ENCODE data around the gene UPF3A.

Gene UPF3A

DNA sequence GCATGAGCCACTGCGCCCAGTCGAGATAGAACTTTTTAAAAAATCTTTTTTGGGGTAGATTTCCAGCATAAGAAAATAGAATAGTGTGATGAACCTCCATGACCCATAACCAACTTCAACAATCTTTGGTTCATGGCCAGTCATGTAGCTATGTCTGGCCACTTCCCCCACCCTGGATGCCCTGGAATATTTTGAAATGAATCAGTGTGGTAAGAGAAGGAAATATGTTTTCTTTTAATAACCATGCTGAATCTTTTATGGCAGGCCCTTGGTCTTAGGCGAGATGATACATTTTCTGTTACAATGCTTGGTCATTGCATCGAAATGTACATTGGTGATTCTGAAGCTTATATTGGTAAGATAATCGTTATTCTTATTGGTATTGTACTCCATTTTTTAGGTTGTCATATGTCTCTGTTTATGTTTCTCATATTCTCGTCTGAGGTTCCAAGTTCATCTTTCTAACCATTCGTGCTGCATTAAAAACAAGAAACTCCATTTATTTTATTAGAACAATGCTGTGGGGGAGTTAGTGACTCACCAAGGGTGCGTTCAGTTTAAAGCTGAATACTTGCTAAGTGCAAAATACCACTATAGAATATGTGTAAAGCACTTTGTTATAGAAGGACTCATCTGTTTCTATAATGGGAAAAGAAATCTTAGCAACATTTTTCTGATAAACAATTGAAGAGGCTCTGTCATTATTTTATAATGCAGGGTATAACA lies 16.4 kb upstream of the UPF3A start:
- no peak for DNase-seq (ENCODE audit: low read depth)

DNA sequence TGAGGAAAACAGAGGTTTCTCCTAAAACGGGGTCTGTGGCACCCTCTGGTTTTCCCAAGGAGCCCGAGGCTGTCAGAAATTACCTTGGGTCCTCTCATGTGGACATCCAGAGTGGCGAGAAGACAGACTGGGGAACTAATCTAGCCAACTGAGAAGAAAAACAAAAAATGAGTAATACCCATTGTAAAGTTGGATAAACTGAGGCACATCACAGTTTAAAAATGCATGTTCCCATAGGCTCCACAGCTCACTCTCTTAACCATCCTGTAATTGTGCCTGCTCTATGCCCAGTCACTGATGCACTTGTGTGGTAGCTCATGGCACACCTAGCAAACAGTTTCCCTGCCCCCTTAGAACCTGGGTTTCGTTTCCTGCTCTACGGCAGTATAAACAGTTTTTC lies 15.2 kb upstream of the UPF3A start:
- no peak for DNase-seq (ENCODE audit: low read depth)

DNA sequence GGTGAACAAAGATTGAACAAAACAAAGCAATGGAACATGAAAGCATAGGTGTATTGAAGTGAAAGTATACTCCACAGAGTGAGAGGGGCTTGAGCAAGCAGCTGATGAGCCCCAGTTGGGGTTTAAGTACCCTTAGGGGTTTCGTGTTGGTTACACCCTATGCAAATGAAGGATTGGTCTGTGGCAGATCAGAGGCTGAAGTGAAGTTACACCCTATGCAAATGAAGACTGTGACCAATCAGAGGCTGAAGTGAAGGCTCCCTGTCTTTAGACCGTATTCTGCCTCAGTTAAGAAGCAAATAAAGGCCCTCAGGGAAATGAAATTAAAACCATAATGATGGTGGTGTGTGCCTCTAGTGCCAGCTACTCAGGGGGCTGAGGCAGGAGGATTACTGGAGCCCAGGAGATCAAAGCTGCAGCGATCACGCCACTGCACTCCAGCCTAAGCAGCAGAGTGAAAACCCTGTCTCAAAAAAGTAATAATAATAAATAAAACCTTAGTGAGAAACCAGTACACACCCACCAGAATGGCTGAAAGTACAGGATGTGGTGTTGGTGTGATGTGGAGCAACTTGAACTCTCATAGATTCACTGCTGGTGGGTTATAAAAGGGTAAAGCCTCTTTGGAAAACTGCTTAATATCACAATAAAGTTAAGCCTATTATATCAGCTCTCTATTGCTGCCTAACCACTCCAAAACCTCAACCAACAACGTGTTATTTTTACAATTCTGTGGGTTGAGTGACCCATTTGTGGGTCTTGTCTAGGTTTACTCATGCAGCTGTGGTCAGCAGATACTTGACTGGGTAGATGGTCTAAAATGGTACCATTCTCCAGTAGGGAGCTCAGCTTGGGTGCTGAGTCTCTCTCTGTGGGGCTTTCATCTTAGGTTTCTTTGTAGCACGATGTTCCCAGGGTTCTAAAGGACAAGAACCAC lies 12.8 kb upstream of the UPF3A start:
- DNase-seq (ENCODE audit: low read depth), result no peak

DNA sequence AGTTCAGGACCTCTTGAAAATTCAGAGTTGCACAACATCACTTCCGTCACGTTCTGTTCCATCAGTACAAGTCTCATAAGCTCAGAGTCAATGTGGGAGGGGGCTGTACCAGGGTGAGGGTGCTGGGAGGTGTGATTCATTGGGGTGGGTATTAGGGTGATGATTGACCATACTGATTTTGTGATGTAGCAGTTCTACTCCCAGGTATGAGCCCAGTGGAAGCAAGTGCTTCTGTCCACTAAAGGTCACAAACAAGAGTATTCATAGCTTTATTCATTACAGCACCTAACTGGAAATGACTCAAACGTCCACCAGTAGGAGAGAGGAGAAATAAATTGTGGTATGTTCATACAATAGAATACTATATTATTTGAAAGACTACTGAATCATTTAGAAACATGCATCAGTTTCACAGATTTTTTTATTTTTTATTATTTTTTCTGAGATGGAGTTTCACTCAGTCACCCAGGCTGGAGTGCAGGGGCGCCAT lies 12.1 kb upstream of the UPF3A start:
- DNase-seq (ENCODE audit: low read depth), result no peak

DNA sequence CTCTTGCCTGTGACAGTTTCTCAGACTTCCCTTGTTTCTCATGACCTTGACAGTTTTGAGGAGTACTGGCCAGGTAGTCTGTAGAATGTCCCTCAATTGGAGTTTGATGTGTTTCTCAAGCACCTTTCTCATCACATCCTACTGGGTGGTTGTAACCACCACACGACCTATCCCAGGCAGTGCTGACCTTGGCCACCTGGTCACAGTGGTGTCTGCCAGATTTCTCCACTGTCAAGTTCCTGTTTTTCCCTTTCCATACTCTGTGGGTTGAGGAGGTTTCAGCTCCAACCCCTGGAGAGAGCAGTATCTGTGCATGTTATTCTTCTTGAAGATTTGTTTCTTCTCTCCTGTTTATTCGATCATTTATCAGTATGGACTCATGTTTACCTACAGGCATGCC lies 8.4 kb upstream of the UPF3A start:
- DNase-seq (ENCODE audit: low read depth), result no peak

DNA sequence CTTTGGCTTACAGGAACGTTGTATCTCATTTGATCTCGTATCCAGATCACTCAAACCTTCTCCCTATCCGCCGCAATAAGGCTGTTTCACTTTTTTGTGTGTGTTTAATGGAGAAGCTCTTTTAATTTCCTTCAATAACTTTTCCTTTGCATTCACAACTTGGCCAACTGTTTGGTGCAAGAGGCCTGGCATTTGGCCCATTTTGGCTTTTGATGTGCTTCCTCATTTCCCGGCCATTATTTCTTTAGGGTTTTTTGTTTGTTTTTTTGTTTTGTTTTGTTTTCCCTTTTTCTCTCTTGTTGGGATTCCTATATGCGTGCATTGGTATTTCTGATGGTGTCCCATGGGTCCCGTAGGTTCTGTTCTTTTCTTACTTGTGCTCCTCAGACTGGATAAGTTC lies 6.1 kb upstream of the UPF3A start:
- no peak for DNase-seq (ENCODE audit: low read depth)

DNA sequence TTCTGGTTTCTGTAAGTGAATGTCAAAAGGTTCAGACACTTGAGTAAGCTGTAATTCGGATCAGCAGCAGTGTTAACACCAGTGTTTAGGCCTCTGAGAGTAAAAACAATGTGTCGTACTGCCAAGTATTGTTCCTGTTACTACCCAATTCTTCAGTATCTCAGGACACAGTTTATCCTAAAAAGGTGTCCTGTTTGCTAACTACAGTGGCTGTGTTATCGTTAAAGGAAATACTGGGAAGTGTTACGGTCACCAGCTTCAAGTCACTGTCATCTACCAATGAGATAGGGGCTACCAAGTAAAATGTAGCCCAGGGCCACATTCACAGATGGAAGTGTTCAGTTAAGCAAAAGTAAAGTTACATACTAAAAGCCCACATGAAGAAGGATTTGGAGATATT lies 2.3 kb upstream of the UPF3A start:
- no peak for DNase-seq (ENCODE audit: low read depth)

DNA sequence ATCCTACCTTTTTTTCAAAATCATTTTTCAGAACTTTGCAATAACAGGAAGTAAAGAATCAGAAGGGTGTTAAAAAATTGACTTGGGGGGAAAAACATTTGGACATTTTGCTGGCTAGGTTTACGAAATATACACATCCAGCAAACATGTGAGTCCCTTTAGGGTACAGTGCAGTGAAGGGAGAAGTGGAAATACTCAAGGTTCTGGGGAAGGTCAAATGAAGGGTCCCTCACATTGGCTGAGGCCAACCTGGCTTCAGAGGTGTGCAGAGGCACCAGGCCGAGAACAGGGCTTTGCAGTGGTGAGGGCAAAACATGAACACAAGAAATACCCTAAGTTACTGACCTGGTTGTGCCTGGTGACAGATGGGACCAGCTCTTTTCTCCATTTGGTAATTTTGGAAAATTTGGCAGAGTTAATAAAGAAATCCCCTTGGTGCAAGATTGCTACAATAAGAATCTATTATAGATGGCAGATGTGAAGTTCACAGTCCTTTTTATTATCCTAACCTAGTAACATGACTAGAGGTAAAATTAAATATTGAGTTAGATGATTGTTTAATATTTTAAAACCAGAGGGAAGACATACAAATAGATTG lies 1.5 kb upstream of the UPF3A start:
- DNase-seq (ENCODE audit: low read depth), result no peak

DNA sequence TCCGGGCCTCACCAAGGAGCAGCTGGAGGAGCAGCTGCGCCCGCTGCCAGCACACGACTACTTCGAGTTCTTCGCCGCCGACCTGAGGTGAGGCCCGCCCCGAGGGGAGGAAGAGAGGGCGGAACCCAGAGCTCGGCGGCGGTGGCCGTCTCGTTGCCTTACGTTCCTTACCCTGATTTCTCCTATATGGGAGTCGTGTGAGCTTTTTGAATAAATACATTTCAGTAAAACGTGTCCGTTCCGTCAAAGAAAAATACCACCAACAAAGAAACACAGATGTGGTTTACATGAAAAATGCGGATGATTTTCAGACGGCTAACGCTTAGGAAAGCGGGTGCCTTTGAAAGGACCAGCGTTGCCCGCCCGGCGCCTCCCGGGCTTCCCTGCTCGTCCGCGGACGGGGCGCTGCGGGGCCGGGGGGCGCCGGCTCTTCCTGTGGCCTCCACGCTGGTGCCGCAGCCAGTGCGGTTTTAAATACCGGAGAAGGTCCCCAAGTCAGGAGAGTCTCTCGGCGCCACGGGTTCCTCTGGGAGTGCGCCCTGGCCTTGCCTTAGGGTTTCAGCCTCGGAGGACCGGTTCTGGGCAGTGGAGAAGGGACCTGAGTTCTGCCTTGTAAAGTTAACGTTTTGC lies 755 bp downstream of the UPF3A start:
- peak; percentile 60 for DNase-seq (ENCODE audit: low read depth)

DNA sequence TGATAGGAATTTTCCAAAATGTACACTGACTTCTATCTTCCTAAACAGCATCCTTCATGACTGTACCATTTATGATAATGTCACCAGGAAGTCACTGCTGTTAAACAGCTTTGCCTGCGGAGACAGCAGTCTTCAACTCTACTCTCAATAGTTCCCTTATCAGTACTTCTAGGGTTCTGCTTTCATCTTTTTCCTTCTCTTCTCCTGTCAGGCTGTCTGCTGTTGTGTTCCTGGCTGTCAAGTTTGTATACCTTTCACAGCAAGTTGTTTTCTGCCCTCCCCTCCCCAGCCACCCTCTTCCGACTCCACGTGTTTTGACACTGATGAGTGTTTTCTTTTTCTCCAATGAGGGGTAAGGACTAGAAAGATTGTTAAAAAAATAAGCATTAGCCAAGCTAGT lies 2.2 kb downstream of the UPF3A start:
- no peak for DNase-seq (ENCODE audit: low read depth)

DNA sequence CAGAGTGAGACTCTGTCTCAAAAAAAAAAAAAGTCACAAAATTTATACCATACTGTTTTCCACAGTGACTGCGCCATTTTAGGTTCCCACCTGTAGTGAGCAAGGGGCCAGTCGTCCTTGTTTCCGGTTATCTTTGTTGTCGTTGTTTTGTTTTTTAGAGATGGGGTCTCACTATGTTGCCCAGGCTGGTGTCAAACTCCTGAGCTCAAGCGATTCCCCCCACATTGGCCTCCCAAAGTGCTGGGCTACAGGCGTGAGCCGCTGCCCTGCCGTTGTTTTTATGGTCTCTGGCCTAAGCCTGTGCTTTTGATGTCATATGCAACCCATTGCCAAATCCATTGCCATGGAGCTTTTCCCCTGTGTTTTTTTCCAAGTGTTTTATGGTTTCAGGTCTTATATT lies 3.3 kb downstream of the UPF3A start:
- DNase-seq (ENCODE audit: low read depth), result no peak

DNA sequence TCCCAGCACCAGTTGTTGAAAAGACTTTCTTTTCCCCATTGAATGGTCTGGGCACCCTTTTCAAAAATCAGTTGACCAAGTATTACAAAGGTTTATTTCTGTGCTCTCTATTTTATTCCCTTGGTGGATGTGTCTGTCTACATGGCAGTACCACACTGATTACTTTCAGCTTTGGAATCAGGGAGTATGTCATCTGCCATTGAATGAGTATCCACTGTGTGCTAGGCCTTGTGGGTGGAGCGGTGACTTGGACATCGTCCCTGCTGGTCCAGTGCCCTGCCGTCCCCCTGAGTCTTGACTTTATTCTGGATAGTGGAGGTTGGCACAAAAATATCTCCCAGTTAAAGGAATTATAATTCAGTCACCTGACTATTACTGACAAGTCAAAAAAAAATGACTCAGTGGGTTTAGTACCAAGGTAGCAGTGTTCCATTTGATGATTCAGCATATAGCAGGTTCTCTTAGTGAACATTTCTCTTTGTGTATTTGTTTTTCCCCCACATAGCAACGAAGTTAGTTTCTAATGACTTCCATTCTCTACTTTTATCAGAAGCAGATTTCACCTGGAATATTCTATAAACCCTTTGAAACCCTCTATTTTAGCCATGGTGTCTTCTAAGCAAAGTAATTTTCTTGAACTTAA lies 3.9 kb downstream of the UPF3A start:
- DNase-seq (ENCODE audit: low read depth), result no peak

DNA sequence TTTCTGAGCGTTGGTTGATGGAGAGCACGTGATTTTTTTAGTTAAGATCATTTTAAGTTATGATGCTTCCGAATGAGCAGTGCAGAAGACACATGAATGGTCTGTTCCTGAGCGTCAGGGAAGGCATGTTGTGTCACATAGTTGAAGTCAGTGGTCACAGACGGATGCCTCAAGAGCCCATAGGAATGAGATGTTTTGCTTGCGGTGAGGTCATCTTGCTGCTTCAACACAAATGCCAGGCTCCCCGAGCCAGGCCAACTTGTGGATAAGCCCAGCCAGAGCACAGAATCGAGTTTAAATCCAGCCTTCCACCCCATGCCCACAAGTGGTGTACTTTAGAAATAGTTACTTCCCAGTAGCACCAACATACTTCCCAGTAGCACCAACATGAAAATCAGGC lies 5.4 kb downstream of the UPF3A start:
- DNase-seq (ENCODE audit: low read depth), result no peak

DNA sequence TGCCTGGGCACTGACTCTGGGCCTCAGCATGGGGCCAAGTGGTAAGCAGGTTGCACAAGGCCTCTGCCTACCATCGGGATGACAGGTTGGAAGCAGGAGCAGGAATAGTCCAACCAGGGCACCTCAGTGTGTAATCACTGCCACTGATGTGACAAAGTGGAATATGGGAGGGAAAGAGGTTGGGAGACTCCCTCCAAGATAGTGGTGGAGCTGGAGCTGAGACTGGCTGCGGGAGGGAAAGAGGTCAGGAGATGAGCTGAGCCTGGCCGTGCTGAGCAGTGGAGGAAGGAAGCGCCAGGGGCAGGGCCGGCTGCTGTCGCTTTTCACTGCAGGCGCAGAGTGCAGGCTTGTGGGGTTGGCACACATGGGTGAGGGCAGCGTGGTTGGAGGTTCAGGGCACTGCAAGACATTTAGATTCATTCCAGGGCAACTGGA lies 6.8 kb downstream of the UPF3A start:
- DNase-seq (ENCODE audit: low read depth), result no peak

DNA sequence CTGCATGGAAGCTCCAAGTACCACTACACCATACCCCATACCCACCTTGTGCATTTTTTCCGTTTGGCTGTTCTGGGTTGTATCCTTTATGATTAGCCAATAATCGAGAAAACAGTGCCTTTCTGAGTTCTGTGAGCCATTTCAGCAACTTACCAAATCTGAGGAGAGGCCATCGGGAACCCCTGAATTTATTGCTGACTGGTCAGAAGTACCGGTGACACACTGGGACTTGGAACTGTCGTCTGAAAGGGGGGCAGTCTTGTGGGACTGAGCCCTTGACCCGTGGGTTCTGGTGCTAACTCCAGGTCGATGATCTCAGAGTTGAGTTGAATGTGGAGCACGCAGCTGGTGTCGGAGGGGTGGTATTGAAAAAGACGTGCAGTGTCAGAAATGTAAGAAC lies 15.0 kb downstream of the UPF3A start:
- DNase-seq (ENCODE audit: low read depth), result no peak

DNA sequence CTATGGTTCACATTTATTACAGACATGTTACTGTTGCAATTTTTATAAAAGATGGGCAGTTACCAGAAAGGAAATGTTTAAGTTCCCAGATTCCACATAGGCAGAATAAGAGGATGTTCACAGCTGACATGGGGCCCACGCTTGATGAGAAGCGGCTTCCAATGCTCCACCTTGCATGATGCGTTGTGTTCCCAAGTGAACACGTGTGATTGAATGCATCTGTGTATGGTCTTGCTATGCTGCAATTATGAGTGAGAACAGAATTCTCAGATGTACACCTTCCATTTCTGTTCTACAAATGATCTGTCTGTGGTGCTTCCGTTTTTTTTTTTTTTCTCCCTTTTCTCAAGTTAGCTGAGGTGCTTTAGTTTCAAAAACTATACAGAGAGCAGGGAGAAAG lies 15.5 kb downstream of the UPF3A start:
- DNase-seq (ENCODE audit: low read depth), result no peak

DNA sequence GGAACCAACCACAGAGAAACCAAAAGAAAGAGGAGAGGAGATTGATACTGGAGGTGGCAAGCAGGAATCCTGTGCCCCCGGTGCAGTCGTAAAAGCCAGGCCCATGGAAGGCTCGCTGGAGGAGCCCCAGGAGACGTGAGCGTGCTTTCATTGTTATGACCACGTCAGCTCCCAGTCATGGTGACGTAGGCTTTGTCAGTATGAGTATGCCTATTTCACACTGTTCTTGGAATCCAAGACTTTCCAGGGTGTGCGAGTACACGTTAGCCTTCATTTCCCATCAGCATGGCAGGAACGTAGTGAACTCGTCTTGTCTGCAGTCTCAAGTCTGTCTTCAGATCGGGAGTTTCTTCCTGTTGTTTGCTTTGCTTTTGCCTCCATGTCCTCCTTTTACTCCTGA lies 17.5 kb downstream of the UPF3A start:
- DNase-seq (ENCODE audit: low read depth), result no peak

DNA sequence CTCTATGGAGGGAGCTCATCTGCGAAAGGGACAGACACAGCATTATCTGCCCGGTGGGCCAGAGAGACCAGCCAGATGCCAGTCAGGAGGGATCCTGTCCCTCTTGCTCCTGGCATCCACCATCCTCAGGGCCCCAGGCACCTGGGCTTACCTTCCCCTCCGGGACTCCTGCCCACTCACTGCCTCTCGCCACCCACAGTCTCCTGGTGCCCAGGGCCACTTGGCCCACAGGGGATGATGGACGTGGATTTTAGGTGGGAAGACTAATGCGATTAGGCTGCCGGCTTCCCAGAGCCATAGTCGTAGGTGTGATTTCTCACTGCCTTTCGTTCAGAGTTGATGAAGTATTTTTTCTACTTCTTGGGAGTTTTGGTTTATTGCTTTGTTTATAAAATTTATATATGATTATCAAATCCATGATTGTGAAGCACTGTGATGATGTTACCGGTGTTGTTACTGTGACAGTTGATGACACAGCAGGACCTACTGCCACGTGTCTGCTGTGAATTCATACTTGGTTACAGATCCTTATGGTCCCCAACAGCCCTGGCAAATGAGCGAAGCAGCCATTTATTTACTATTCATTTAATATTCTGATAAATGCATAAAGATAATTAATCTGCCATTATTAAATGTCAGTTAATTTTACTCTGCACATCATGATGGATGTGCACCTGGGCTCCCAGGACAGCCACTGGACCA lies 18.4 kb downstream of the UPF3A start:
- DNase-seq (ENCODE audit: low read depth), result no peak

DNA sequence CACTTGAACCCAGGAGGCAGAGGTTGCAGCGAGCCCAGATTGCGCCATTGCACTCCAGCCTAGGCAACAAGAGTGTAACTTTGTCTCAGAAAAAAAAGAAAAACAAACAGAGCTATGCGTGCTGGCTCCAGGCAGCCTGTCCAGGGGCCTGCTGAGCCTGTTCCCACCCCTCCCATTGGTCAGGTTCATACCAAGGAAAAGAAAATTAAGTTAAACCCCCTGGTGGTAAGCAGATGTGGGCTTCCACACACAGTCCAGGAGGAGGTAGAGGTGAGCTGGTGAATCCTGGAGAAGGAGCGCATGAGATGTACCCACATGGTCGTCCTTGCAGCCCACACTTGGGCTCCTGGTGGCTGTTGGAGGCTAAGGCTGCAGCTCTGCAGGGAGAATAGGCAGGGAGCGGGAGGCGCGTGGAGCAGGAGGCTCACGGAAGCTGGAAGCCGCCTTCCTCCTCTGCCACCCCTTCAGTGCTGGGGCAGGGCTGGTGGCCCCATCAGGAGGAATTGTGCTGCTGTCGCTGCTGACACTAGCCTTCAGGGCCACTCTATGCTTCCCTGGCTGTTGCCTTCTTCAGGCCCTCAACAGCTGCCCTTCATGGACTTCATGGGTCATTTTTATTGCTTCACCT lies 22.4 kb downstream of the UPF3A start:
- no peak for DNase-seq (ENCODE audit: low read depth)

DNA sequence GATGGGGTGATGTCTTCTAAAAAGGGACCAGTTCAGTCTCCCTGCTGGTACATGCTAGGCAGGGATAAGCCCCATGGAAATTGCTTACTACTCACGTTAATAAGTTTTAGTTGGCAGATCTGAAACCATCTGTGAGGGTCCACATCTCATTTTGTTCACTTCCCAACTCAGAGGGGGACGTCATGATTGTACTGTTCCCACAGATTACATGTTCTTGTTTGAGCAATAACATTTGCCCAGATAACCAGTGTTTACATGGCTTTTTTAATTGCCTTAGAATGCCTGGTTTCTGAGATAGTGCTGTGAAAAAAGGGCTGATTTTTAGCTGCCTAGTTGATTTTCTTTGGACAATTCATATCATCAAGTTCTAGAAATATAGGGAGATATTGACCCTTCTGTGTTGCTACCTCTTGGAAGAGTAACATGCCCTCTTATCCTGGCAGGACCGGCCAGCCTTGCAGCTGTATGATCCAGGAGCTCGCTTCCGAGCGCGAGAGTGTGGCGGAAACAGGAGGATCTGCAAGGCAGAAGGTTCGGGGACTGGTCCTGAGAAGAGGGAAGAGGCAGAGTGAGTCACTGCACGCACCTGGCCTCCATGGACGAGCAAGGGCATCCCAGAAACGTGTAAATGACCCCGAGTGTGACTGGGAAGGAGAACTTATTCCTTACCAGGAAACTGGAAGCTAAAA lies 23.1 kb downstream of the UPF3A start:
- DNase-seq (ENCODE audit: low read depth), result no peak

All from stimulated activated CD8-positive, alpha-beta memory T cell treated with anti-CD3 and anti-CD28 coated beads, Interleukin-4, amount 100 ng/mL, for 24 hours (primary cell).